Stimulated activated CD8-positive, alpha-beta memory T cell treated with anti-CD3 and anti-CD28 coated beads, Interleukin-2, amount 100 ng/mL, for 1 hour (primary cell): Measurements from ENCODE around the gene METAP1.
"Not testable (repeated sequence)": the region's sequence is repeated elsewhere in the genome, so short reads cannot be mapped to it uniquely, and the experiment has no call there.

Source experiments
- DNase-seq, 2 donors: peaks; one replicate each; pipeline ENCODE4 v3.0.0-alpha.2; 2020; ENCODE audit warnings: low read depth in 2 of 2

Gene METAP1

DNA sequence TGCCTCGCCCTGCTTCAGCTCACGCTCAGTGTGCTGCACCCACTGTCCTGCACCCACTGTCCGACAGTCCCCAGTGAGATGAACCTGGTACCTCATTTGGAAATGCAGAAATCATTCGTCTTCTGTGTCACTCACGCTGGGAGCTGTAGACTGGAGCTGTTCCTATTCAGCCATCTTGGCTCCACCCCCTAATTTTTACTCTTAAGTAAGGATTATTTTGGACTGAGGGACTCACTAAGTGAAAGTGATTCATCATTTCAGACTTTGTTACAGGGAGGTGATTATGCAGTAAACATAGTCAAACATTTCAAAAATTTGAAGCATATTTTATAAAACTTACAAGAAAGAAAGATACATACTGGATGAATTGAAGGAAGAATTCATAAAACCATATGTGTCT, 104.3 kb downstream of the METAP1 start:
- not testable (repeated sequence) for DNase-seq

DNA sequence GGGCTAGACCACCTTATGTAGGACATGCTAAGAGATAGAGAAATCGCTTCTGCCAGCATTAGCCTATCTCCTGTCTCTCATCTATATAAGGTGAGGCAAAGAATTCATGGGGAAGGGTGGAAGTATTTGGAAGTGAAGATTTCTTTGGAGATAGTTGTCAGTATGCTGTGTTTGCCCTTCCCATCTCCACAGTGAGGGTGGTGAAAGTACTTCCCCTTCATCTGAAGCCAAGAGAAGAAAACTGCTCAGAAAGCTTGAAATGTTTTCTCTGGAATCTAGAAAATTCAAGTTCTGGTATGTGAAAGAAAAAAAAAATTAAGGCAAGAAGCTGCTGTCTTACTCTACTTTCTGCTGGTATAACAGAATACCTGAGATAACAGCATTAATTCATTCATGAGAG, 105.4 kb downstream of the METAP1 start:
- no peak for DNase-seq

DNA sequence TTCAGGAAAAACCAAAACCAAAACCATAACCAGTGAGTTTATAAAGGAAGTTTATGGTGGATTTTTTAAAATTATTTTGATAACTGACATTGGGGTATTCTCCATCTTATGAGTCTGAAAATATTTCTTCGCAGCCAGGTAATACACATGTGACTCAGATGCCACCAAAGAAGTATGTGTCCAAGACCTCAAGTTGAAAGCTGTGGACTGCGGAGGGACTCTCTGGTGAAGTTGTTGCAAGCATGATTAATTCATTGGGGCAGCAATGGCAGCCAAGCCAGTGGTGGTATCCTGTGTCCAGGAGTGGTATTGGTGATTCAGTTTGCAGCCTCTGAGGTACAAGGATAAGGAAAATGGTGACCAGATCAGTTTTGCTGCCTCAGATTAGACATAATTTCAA, 107.1 kb downstream of the METAP1 start:
- DNase-seq, result no peak

DNA sequence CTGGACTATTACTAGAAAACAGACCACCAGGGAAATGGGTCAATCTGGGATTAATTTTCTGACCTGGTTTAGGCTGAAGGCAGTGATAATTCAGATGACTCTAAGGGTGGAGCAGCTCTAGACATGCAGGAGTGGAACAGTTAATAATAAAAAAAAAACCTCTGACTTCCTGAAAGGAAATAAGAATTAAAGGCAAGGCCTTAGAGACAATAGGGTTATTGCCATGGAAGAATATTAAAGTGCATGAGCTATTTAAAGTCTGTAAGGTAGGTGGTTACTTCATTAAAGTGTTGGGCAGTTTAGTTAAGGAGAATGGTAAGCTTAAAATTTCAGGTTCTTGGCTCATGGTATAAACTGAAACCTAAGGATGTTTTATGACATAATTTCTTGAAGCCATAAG, 107.6 kb downstream of the METAP1 start:
- no peak for DNase-seq

DNA sequence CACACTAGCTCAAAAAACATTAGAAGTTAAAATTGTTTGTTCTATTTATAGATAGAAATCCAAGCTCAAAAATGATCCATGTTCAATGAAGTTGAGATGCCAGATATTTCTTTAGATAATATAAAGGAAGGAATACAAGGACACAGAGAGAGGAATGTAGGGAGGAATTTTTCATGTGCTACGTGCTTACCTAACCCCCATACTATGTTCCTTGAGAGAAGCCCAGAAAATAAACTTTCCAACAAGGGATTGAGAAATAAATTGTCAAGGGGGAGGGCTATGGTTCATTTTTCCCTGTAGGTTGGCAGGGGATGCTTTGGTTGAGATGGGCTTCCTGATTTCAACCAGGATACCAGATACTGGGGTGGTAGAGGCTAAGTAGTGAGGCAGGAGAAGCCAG, 108.6 kb downstream of the METAP1 start:
- no peak for DNase-seq

DNA sequence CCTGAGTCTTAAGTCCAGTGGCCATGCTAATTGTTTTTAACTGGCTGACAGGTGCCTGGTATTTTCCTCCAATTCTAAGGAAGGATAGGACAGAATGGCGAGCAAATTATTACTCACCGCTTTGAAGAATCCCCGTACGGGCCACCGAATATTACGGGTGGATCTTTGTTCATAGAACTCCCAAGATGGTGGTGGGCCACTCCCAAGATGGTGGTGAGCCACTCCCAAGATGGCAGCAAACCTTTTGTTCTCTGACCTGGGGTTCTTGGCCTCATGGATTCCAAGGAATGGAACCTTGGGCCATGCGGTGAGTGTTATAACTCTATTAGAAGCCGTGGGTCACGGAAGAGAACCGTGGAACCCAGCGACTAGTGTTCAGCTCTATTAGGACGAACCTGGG, 113.8 kb downstream of the METAP1 start:
- DNase-seq, result not testable (repeated sequence)
